HEK293T (cell line): ENCODE data around the gene ASAP3.

Source experiments
- BHLHE40 ChIP-seq: fragments of 450-650 bp; IDR thresholded peaks from 2 replicates; pipeline ENCODE4 v1.6.1; 2016; ENCODE audit warnings: mild to moderate bottlenecking, moderate library complexity, borderline replicate concordance
- CTBP1 ChIP-seq: fragments of 450-650 bp; IDR thresholded peaks from 2 replicates; pipeline ENCODE4 v1.6.1; 2016; ENCODE audit warnings: borderline replicate concordance
- FOXM1 ChIP-seq: fragments of 450-650 bp; IDR thresholded peaks from 2 replicates; pipeline ENCODE4 v1.6.1; 2017; ENCODE audit warnings: mild to moderate bottlenecking, borderline replicate concordance
- LEF1 ChIP-seq: fragments of 450-650 bp; IDR thresholded peaks from 2 replicates; pipeline ENCODE4 v1.6.1; 2017; ENCODE audit warnings: mild to moderate bottlenecking, borderline replicate concordance
- SP1 ChIP-seq: fragments of 450-650 bp; IDR thresholded peaks from 2 replicates; pipeline ENCODE4 v1.6.1; 2017

GRCh38 chr1:23402286-23403037 is 81.5 kb downstream of the ASAP3 start:
- no peak for TF ChIP-seq SP1
- TF ChIP-seq BHLHE40: no peak
- TF ChIP-seq CTBP1: no peak
- no peak for TF ChIP-seq LEF1
- TF ChIP-seq FOXM1: no peak
